NCI-H2171 (cell line): Measurements from ENCODE around the gene TRPV5.

Source experiments
- DNase-seq: peaks from one replicate; lab custom pipeline; 2025; lab: John Stamatoyannopoulos, UW

Gene TRPV5

DNA sequence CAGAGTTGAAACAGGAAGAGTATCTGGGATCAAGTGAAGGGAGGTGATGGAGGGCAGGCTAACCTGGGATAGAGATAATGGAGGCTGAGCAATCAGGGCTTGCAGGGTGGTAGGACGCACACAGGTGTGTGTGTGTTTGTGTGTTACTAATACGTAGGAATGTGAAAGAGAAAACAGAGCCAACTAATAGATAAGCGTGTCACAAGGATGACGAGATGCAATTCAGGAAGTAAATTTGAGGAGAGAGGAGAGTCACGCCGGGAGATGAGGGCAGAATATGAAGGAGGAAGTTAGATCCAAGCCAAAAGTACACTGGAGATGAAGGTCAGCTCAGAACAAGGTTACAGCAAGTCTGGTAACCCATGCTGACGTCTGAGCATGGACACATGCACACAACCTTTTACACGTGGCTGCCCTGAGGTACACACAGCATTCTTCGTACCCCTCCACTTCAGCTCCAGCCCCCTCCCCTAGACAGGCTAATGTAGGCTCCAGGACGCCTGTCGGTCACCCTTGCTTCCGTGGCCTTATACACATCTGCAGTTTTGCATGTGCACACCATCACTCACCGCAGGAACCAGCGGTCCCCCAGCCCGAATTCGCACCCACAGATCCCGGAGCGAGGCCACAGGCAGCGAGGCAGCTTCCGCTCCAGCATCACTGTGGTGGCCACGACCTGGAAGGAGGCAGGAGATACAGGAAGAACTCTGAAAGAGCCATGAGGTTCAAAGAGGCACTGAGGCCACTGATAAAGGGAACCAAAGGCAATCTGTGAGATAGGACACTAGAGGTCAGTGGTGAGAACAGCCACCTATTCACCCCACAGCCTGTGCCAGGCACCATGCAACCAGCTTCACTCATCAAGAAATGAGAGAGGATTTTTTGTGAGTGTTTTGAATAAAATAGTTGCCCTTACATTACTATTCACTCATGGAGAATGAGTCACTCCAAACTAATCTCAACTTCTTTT lies 24.3 kb downstream of the TRPV5 start:
- no peak for DNase-seq

DNA sequence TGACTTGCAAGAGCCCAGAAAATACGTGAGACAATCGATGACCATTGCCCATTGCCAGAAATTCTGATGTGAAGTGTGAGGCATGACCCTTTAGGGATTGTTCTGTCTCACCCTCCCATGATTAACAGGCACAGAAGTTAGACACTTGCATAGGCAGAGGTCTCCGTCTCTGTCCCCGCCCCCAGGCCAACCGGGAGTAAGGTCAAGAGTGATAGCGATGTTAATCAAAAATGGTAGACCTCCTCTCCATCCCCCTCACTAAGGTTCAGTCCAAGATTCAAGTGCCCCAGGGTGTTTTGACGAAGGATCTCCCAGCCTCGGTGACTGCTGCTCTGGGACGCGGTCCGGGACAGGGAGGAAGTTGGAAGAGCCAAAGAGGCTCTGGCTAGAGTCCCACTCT lies 25.3 kb downstream of the TRPV5 start:
- no peak for DNase-seq

DNA sequence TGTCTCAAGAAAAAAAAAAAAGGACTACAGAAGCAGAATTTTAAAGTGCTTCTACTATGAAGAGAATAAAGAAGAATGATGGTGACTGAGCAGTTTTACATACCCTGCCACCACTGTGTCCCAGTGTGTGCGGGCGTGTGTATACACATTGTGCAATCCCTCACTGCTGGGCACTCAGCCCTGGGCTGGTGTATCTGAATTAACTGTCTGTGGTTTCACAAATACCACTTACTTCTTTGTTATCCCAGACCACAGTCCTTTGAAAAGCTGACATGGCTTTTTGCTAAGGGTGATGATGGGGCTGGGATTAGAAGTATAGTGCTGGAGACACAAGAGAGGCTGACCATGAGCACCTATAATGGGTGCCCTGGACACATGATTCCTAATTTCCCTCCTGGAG lies 26.9 kb downstream of the TRPV5 start:
- DNase-seq = no peak

DNA sequence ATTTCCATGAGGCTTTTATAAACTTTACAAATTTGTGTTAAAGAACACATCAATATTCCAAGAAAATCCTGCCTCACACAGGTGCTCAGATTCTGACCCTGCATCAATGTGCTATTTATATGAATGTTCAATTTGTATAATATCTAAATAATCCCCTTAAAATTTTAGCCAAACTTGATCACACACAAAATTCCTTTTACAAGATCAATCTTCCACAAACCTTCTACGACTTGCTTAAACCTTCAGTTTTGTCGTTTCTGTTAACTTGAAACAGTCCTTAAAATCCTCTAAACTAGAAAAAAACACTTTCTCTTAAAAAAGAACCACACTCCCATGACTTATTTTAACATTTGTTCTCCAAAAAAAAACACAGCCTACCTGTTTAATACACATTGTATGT lies 27.8 kb downstream of the TRPV5 start:
- DNase-seq = no peak

DNA sequence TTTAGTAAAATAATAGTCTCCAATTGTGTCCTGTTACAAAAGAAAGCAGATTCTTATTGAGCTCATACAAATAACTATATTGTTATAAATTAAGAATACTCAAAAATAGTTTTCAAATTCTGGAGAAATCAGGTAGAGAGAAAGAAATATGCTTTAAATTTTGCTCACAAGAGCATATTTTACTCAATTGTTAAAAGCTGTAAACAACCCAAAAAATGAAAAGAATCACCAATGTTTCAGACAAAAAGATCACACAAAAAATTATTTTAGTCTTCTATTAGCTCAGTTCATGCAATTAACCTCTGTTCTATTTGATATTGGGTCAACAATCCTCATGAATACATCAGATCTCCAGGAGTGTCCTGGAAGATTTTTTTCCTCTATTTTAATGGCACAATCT lies 29.4 kb downstream of the TRPV5 start:
- no peak for DNase-seq

DNA sequence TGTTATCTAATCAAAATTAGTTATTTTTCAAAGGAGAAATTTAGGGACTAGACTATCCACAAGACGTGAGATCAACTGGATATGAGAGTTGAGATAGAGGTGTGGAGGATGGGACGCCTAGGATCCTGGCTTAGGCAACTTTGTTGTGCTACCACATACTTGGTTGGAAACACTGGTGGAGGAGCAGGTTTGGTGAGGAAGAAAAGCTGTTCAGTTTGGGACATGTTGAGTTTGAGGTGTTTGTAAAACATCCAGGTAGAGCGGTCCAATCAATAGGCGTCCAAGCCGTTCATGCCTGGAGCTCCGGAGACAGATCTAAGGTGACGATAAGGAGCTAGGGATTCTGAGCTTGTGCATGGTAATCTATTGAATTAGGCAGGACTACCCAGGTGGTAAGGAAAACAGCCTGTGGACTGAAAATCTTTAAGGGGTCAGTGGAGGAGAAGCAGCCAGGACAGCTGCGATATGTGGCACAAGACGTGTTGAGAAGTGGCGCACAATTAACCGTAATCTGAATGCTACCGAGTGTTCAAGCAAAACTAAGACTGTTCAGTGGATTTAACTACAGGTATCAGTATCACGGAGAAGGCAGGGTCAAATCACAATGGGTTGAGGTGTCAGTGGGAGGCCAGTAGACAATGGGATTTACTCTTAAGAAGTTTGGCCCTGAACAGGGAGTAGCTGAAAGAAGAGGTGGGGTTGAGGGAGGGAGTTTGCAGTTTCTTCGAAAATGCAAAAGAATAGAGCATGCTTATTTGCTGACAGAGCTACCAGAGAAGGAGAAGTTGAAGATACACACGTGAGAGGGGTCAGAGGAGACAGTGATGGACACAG lies 31.9 kb downstream of the TRPV5 start:
- no peak for DNase-seq

DNA sequence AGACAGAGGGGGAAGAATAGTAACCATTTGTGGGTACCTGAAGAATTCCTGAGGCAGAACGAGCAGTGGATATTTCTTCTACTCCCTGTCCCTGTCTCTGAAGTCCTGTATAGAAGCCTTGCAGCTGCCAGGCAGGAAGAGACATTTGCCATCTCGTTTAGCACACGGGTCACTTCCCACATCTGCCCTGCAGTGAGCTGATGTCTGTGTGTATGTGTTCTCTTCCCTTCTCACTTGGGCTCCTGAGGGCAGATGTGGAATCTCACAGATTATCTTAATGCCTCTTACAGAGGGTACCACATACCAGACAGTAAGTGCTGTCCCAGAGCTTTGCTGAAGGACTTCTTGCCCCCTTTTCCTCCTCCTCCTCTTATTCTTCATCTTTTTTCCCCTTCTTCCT lies 33.9 kb downstream of the TRPV5 start:
- DNase-seq = no peak

DNA sequence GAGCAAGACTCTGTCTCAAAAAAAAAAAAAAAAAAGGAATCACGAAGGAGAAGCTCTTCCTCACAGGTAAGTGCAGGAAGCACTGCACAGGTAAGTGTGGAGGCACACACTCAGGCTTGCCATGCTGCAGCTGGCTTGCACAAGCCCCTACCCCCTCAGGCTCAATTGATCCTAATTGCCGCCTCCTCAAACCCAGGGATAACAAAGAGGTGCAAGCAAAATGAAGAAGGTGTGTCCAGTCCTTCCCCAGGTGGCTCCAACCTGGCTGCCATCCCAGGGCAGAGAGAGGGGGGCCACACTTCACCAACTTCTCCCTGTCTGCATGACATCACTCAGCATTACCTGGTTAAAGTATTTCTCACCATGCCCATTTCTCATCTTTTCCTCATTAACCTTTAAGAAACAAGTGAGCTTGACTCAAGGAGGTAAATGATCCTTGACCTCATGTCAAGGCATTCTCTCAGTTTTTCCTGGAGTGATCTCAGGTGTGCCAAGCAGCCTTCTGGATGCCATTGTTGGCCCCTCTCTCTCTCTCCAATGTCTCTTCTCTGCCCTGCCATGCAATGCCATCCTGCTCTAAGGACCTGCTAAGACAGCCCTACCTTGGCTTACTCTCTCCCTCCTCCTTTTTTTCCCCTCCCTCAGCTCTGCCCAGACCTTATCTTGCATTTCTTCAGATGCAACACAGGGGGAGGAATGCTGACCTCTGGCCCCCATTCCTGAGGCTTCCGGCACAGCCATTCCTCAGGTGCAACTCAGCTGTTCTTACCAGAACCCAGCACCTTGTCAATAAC lies 35.0 kb downstream of the TRPV5 start:
- DNase-seq = no peak

DNA sequence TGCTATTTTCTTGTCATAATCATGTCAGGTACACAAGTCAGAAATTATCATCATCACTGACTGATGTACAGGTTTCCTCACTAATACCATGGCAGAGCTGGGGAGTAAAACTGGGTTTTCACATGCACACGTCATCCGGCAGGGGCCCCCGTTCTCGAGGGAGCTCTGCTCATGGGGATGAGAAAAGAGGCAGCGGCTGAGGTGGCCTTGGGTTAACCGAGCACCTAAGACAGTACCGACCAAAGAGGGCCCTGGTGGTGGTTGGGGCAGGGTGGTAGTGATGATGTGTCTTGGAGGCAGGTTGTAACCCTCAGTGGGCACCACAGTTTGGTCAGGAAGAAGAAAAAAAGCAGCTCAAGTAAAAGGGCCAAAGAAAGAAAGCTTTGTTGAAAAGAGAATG lies 35.9 kb downstream of the TRPV5 start:
- DNase-seq = no peak

DNA sequence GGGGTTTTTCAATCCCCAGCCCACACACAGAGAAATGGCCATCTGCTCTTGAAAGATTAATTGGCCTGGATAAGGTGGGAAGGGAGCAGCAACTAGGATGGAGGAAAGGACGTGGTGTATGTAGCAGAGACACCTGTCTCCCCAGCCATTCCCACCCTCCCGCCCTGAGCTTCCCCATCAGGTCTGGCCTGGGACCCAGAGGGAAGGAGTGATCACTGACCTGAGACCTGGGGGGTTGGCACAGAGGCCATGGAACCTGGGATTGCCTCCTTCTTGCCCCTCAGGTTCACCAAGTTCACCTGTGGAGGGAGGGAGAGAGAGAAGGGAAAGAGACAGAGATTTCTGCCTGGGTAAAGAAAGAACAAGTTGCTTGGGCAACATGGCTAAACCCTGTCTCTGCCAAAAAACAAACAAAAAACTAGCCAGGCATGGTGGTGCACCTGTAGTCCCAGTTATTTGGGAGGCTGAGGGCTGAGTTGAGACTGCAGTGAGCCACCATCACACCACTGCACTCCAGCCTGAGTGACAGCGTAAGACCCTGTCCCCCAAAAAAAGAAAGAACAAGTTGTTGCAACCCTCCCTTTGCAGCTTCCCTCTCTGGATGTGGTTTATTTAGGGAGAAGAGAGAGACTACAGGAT lies 36.7 kb downstream of the TRPV5 start:
- no peak for DNase-seq

DNA sequence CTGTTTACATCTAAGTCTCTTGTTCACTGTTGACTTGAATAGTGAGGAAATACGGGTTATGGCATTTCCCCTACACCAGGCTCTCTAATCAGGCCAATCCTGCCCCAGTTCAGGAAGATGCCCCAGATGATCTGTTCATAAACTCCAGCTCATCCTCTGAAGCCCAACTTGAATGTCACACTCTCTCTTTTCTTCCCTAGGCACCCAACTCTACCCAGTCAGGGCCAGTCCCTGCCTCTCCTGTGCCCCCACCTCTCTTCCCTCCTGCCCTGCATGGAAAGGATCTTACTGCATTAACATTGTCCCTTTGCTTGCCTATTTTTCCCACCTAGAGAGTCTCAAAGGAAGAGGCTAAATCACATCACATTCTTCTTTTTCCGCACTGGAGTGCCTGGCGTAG lies 37.4 kb downstream of the TRPV5 start:
- DNase-seq = no peak

DNA sequence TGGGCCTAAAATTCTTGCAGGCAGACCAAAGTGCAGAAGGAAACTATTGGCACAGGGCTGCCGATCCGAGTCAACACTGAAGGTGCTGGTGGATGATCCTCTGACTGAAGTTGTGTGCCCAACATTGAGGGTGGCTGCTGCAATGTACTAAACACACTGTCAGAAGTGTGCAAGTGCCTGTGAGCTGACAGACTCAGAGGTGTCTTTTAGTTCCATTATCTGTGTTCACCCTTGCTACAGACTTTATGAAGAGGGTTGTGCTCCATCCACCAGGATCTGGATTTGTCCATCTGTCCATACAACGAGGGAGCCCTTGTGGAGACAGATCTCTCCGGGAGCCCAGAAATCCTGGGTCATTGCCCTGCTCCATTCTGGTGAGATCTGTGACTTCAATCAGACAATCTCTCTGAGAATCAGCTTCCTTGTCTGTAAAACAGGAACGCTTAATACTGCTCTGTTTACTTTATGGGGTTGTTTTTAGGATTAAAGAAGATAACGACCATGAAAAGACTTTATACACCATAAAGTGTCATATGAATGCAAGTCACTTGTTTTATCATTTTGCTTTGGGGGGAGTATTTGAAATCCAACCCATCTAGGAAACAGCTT lies 38.5 kb downstream of the TRPV5 start:
- no peak for DNase-seq

DNA sequence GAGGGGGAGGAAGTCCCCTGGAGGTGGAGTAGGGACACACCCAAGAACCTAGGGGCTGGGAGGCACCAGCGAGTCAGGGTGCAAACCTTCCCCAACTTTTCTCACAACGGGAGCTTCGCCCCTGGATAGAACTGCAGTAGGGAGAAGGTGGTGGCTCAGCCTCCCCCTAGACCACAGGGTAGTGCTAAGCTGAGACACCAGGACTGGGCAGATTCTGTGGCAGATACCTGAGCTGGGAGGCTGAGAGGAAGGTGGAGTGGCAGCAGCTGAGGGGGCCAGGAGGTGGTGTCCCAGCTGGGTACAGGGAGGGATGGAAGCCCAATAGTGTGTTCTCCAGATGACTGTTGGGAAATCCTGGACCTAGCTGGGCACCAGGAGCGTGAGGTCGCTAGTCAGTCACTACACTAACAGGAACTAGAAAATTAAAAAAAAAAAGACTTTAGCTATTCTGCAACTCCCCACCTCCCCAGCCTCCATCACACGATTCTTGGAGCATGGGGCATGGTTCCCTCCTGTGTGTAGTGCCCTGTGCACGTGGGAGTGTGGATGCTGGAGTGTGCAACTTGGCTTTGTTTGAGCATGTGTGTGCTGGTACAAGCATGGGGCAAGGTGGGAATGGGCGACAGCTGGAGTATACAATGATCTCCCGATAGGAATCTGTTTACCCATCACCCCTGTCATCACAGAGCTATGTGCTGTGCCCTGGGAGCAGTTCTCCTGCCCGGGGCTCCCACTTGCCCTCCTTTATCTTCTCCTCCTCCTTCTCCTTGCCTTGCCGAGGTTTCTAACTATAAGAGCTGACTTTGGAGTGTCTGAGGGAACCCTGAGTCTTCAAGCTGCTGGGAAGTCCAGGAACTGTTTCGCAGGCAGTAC lies 39.2 kb downstream of the TRPV5 start:
- no peak for DNase-seq

DNA sequence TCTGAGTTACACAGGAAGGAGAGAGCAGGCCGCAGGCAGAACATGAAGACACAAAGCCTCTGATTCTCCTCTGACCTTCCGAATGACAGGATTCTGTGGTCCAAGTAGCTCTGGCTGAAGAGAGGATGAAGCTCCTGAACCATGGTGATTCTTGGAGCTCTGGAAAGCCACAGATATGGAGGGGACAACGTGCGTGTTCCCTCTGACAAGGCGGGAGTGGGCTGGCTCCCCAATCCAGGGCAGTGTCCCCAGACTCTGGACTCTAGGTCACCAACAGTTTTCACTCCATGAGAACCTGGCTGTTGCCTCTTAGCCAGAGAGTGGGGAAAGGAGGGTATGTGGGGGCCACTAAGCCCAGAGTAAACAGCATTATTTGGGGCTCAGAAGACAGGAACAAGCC lies 40.6 kb downstream of the TRPV5 start:
- no peak for DNase-seq

DNA sequence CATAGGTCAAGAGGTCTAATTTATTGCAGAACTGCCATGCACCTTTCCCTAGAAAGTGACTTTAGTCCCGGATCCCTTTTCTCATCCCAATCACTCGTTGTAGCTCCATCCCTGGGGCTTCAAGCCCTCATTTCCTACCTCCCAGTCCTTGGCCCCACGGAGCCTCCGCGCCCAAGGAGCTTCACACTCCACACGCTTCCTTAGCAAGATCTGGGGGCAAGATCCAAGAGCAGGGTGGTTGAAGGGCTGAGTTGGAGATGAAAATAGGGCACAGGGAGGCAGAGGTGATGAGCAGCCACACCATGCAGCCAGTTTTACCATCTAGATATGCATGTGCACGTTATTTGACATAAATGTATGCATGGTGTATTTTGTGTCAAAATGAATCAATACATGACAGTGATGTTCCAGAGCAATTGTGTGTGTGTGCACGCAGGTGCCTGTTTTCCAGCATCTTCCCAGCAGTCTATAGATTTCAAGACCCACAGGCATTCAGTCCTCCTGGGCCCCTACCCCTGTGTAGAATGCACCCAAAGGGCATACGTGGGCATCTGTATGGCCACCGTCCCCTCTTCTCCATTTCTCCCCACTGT lies 42.0 kb downstream of the TRPV5 start:
- DNase-seq = no peak

DNA sequence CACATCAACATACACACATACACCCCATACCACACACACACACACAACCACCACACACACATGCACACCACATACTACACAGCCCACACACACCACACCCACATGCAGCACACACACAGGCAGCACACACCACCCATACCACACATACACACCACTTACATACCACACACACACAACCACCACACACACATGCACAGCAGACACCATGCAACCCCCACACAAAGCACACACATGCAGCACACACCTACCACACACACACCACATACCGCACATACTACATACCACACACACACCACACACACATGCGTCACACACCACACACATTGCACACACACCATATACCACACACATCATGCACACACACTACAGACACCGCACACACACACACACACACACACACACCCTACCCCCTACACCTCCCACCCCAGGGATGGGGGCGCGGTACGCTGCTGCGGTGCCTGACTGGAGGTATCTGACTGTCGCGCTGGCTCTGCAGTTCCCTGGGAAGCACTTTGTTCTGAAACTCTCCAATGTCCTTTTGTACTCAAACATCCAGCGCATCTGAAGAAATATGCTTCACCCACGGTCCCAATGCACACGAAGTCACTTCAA lies 42.6 kb downstream of the TRPV5 start:
- no peak for DNase-seq

DNA sequence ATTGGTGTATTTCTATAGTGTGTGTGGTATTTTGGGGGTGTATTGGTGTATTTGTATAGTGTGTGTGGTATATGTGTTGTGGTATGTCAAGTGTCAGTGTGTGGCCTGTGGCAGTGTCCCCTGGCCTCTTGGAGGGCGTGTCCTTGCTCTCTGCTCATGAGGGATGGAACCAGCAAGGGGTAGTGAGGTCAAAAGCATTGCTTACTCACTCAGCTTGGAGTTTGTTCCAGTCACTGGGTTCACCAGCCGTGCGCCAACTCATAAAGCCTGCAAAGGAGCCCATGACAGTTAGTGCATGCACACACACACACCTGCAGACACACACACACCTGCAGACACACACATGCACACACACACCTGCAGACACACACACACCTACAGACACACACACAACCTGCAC lies 43.7 kb downstream of the TRPV5 start:
- DNase-seq = no peak

DNA sequence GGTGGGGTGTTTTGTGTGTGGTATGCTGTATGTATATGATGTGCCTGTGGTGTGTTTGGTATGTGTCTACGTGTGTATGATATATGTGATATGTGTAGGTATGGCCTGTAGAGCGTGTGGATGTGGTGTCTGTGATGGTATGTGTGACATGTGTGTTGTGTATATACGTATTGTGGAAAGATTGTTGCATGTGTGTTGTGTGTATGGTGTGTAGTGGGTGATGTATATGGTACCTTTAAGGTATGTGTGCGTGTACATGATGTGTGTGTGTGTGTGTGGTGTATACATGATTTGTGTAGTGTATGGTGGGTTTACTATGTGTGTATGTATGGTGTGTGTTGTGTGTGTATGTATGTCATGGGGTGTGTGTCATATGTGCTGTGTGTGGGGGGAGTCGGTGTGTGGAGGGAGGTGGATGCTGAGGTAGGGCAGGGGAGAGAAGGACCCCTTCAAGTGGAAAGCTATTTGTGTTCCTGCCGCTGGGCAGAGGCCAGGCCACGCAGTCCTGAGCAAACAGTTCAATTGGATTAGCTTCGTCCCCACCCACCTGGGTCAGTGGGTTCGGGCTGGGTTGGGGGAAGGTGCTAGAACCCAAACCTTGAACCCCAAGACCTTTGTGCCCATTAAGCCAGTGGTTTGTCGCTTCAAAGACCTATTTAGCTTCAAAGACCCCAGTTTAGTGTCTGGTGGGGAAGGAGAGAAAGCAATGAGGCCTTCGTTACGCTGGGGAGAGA lies 46.1 kb downstream of the TRPV5 start:
- DNase-seq = no peak

DNA sequence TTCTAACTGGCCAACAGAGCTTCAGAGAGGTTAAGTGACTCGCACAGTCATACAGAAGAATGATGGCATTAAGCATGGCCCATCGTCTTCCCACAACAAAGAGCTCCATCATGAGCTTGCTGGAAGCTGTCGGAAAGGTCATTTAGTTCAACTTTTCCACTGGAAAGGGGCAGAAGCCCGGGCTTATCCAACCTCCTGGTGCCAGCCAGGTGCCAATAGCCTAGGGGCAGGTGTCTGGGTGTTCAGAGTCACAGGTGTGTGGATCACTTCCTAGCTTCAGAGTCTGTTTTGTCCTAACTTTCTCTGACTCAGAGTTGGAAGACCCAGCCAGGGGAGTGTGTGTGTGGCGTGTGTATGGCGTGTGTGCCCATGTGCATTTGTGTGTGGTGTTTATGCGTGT lies 46.7 kb downstream of the TRPV5 start:
- no peak for DNase-seq
